M059J (cell line): ENCODE results near the gene CLCN3. TPM values are rescaled to one million over a fixed set of nuclear protein-coding genes. Genes with fewer than 3 reads are reported as not detected.

ENCODE experiments used
- total RNA-seq: library from RNA; depleted of rRNA; stranded (reverse); fragments of >200 nt; shearing (Covaris generic); gene quantifications from 2 replicates; pipeline ENCODE4 v1.2.3, GENCODE V29; 2014; rRNA removed

Gene CLCN3
- total RNA-seq, 1 experiment from 2014 or later, result 11.3 TPM

Other genes with a start within 250 kb of the CLCN3 start
- 3.1 and 4.0 TPM in 2 replicates for gene NEK1, start 8.0 kb upstream of the CLCN3 start, total RNA-seq
- gene HPF1, start 137.4 kb downstream of the CLCN3 start, total RNA-seq, result 24.6 and 52.0 TPM in 2 replicates